T-helper 22 cell (primary cell): ENCODE measurements around the gene SUN2.
A peak's percentile ranks its signal among the peaks of the same experiment; 100 is the strongest.

Source experiments
- DNase-seq: peaks from one replicate; pipeline ENCODE4 v3.0.0-alpha.2; 2020; ENCODE audit warnings: low read depth

The SUN2 gene

GRCh38 chr22:38696606-38697424, 59.0 kb downstream of the SUN2 start:
- DNase-seq: peak; percentile 33

GRCh38 chr22:38694940-38695339, 60.9 kb downstream of the SUN2 start:
- DNase-seq: no peak

- DNase-seq: no peak
Observed at GRCh38 chr22:38694049-38694448, 61.7 kb downstream of the SUN2 start.

GRCh38 chr22:38689651-38690050, 66.1 kb downstream of the SUN2 start:
- DNase-seq: no peak

- no peak for DNase-seq
Observed at GRCh38 chr22:38685761-38686160, 70.0 kb downstream of the SUN2 start.

GRCh38 chr22:38684895-38685294, 70.9 kb downstream of the SUN2 start:
- DNase-seq: no peak
